WTC11 (cell line): ENCODE measurements around the gene CD300LG. TPM values are rescaled to one million over a fixed set of nuclear protein-coding genes. Genes with fewer than 3 reads are reported as not detected.
A peak's percentile ranks its signal among the peaks of the same experiment; 100 is the strongest.

Source experiments
- ATAC-seq: fragments of 200-7000 bp; cut with Tn5 transposase; 2 replicates; pipeline ENCODE4 v1.10.0; 2021; ENCODE audit warnings: mild to moderate bottlenecking, moderate library complexity
- CTCF ChIA-PET: fragments of 300-600 bp; sonication (Branson Sonifier 250); formaldehyde crosslinking; loops from one replicate; lab custom pipeline; 2021; ENCODE audit warnings: antibody characterized with exemption; lab: Charles Lee
- POLR2A ChIA-PET: fragments of 350-600 bp; sonication (Branson Sonifier 250); formaldehyde crosslinking; loops from one replicate; lab custom pipeline; 2021; ENCODE audit warnings: antibody characterized with exemption; lab: Charles Lee
- DNase-seq: peaks from one replicate; pipeline ENCODE4 v3.0.0; 2021; ENCODE audit warnings: low spot score
- H3K27ac Mint-ChIP-seq: 2 replicates; pipeline ENCODE4 v1.8.0; 2021; ENCODE audit warnings: mixed read lengths
- H3K27me3 Mint-ChIP-seq: 2 replicates; pipeline ENCODE4 v1.8.0; 2021; ENCODE audit warnings: low read depth, mild to moderate bottlenecking, moderate library complexity, mixed read lengths
- H3K36me3 Mint-ChIP-seq: 2 replicates; pipeline ENCODE4 v1.8.0; 2021; ENCODE audit warnings: mixed read lengths
- H3K4me1 Mint-ChIP-seq: 2 replicates; pipeline ENCODE4 v1.8.0; 2022; ENCODE audit warnings: mixed read lengths
- H3K4me3 Mint-ChIP-seq: 2 replicates; pipeline ENCODE4 v1.8.0; 2021; ENCODE audit warnings: mild to moderate bottlenecking, moderate library complexity, mixed read lengths
- H3K9me3 Mint-ChIP-seq: 2 replicates; pipeline ENCODE4 v1.8.0; 2021; ENCODE audit warnings: mixed read lengths
- ETV6 ChIP-seq: sonication (generic); formaldehyde crosslinking; IDR thresholded peaks from 2 replicates; pipeline ENCODE4 v1.8.1; 2022; ENCODE audit warnings: mild to moderate bottlenecking, missing genetic modification reagents
- MYBL2 ChIP-seq: sonication (generic); formaldehyde crosslinking; IDR thresholded peaks from 2 replicates; pipeline ENCODE4 v1.8.1; 2023; ENCODE audit warnings: mild to moderate bottlenecking, moderate library complexity, missing genetic modification reagents
- NR1H2 ChIP-seq: sonication (generic); formaldehyde crosslinking; IDR thresholded peaks from 2 replicates; pipeline ENCODE4 v1.9.0; 2021; ENCODE audit warnings: mild to moderate bottlenecking, moderate library complexity, missing genetic modification reagents
- NR3C1 ChIP-seq: sonication (generic); formaldehyde crosslinking; conservative IDR thresholded peaks from 2 replicates; pipeline ENCODE4 v1.8.1; 2023; ENCODE audit warnings: low read depth, mild to moderate bottlenecking, missing genetic modification reagents
- SMAD3 ChIP-seq: sonication (generic); formaldehyde crosslinking; IDR thresholded peaks from 2 replicates; pipeline ENCODE4 v1.8.0; 2022; ENCODE audit warnings: missing genetic modification reagents, mild to moderate bottlenecking, borderline replicate concordance
- SMAD4 ChIP-seq: sonication (generic); formaldehyde crosslinking; IDR thresholded peaks from 2 replicates; pipeline ENCODE4 v1.8.0; 2022; ENCODE audit warnings: mild to moderate bottlenecking, missing genetic modification reagents
- TEAD4 ChIP-seq: sonication (generic); formaldehyde crosslinking; IDR thresholded peaks from 2 replicates; pipeline ENCODE4 v1.8.0; 2022; ENCODE audit warnings: mild to moderate bottlenecking, missing genetic modification reagents
- ZBTB21 ChIP-seq: sonication (generic); formaldehyde crosslinking; IDR thresholded peaks from 2 replicates; pipeline ENCODE4 v1.8.1; 2023; ENCODE audit warnings: mild to moderate bottlenecking, missing genetic modification reagents, borderline replicate concordance
- ZNF121 ChIP-seq: sonication (generic); formaldehyde crosslinking; IDR thresholded peaks from 2 replicates; pipeline ENCODE4 v1.8.0; 2023; ENCODE audit warnings: missing genetic modification reagents
- ZNF416 ChIP-seq: fragments of 250-450 bp; sonication (Bioruptor Pico); IDR thresholded peaks from 2 replicates; pipeline ENCODE4 v1.9.0; 2021; ENCODE audit warnings: mild to moderate bottlenecking, inconsistent platforms
- ZNF423 ChIP-seq: fragments of 250-450 bp; sonication (Bioruptor Pico); IDR thresholded peaks from 2 replicates; pipeline ENCODE4 v2.1.2; 2022; ENCODE audit warnings: mild to moderate bottlenecking, moderate library complexity
- total RNA-seq: library from RNA; stranded (reverse); gene quantifications from 3 replicates; pipeline ENCODE4 v1.2.3, GENCODE V29; 2021
- TF ChIP-seq, protein P1 (sequence below): sonication (generic); formaldehyde crosslinking; conservative IDR thresholded peaks from 2 replicates; pipeline ENCODE4 v1.8.1; 2022; ENCODE audit warnings: mild to moderate bottlenecking, missing genetic modification reagents
- TF ChIP-seq, protein P2 (sequence below): sonication (generic); formaldehyde crosslinking; IDR thresholded peaks from 2 replicates; pipeline ENCODE4 v1.8.1; 2023; ENCODE audit warnings: mild to moderate bottlenecking, moderate library complexity, missing genetic modification reagents
- TF ChIP-seq, protein P3 (sequence below): sonication (generic); formaldehyde crosslinking; IDR thresholded peaks from 2 replicates; pipeline ENCODE4 v1.8.1; 2023; ENCODE audit warnings: mild to moderate bottlenecking, missing genetic modification reagents
- TF ChIP-seq, protein P4 (sequence below): sonication (generic); formaldehyde crosslinking; IDR thresholded peaks from 2 replicates; pipeline ENCODE4 v1.8.1; 2022; ENCODE audit warnings: mild to moderate bottlenecking, moderate library complexity, missing genetic modification reagents
- TF ChIP-seq, protein P5 (sequence below): sonication (generic); formaldehyde crosslinking; IDR thresholded peaks from 2 replicates; pipeline ENCODE4 v1.8.0; 2023; ENCODE audit warnings: missing genetic modification reagents, mild to moderate bottlenecking, borderline replicate concordance

CD300LG gene
- total RNA-seq, 1 experiment from 2014 or later, result not detected

DNA sequence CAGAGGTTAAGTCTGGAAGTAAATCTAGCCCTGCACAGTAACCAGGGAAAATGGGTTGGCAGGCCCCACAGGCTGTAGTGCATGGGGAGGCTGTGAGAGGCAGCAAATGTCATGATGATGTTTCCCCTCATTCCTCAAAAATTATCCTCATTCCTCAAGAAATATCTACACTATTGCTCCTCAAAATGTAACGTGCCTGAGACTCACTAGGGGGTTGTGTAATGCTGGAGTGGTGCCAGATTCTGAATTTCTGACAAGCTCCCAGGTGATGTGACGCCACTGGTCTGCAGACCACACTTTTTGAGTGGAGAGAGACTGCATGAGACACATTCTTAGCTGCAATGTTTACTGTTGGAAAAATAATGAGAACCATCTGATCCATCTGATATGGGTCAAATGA, 12.9 kb upstream of the CD300LG start:
- ATAC-seq (no peak), DNase-seq (no peak)
- ChIA-PET POLR2A (no interaction called here), CTCF (interaction anchor here (7.8 kb wide), 1 partner anchor 12 kb away, joined by 45 read pairs; the partner anchor contains the start of gene CD300LG)
- no peak overlapping the region for H3K27ac Mint-ChIP-seq
- peak overlapping the region; percentile 86 for H3K4me3 Mint-ChIP-seq
- TF ChIP-seq, protein P1, sequence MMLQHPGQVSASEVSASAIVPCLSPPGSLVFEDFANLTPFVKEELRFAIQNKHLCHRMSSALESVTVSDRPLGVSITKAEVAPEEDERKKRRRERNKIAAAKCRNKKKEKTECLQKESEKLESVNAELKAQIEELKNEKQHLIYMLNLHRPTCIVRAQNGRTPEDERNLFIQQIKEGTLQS (CRISPR knock-in tag), result no peak
- no peak for TF ChIP-seq NR3C1 (CRISPR knock-in tag)
- TF ChIP-seq ETV6 (CRISPR knock-in tag), result no peak
- TF ChIP-seq, protein P2, sequence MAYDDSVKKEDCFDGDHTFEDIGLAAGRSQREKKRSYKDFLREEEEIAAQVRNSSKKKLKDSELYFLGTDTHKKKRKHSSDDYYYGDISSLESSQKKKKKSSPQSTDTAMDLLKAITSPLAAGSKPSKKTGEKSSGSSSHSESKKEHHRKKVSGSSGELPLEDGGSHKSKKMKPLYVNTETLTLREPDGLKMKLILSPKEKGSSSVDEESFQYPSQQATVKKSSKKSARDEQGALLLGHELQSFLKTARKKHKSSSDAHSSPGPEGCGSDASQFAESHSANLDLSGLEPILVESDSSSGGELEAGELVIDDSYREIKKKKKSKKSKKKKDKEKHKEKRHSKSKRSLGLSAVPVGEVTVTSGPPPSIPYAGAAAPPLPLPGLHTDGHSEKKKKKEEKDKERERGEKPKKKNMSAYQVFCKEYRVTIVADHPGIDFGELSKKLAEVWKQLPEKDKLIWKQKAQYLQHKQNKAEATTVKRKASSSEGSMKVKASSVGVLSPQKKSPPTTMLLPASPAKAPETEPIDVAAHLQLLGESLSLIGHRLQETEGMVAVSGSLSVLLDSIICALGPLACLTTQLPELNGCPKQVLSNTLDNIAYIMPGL (CRISPR knock-in tag), result no peak
- no peak for TF ChIP-seq ZNF423 (CRISPR knock-in tag)
- TF ChIP-seq, protein P3, sequence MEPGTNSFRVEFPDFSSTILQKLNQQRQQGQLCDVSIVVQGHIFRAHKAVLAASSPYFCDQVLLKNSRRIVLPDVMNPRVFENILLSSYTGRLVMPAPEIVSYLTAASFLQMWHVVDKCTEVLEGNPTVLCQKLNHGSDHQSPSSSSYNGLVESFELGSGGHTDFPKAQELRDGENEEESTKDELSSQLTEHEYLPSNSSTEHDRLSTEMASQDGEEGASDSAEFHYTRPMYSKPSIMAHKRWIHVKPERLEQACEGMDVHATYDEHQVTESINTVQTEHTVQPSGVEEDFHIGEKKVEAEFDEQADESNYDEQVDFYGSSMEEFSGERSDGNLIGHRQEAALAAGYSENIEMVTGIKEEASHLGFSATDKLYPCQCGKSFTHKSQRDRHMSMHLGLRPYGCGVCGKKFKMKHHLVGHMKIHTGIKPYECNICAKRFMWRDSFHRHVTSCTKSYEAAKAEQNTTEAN (CRISPR knock-in tag), result no peak
- TF ChIP-seq SMAD3, result no peak
- TF ChIP-seq ZNF121, result no peak
- TF ChIP-seq, protein P4, sequence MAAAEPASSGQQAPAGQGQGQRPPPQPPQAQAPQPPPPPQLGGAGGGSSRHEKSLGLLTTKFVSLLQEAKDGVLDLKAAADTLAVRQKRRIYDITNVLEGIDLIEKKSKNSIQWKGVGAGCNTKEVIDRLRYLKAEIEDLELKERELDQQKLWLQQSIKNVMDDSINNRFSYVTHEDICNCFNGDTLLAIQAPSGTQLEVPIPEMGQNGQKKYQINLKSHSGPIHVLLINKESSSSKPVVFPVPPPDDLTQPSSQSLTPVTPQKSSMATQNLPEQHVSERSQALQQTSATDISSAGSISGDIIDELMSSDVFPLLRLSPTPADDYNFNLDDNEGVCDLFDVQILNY, result no peak
- no peak for TF ChIP-seq MYBL2 (CRISPR knock-in tag)
- TF ChIP-seq, protein P5, sequence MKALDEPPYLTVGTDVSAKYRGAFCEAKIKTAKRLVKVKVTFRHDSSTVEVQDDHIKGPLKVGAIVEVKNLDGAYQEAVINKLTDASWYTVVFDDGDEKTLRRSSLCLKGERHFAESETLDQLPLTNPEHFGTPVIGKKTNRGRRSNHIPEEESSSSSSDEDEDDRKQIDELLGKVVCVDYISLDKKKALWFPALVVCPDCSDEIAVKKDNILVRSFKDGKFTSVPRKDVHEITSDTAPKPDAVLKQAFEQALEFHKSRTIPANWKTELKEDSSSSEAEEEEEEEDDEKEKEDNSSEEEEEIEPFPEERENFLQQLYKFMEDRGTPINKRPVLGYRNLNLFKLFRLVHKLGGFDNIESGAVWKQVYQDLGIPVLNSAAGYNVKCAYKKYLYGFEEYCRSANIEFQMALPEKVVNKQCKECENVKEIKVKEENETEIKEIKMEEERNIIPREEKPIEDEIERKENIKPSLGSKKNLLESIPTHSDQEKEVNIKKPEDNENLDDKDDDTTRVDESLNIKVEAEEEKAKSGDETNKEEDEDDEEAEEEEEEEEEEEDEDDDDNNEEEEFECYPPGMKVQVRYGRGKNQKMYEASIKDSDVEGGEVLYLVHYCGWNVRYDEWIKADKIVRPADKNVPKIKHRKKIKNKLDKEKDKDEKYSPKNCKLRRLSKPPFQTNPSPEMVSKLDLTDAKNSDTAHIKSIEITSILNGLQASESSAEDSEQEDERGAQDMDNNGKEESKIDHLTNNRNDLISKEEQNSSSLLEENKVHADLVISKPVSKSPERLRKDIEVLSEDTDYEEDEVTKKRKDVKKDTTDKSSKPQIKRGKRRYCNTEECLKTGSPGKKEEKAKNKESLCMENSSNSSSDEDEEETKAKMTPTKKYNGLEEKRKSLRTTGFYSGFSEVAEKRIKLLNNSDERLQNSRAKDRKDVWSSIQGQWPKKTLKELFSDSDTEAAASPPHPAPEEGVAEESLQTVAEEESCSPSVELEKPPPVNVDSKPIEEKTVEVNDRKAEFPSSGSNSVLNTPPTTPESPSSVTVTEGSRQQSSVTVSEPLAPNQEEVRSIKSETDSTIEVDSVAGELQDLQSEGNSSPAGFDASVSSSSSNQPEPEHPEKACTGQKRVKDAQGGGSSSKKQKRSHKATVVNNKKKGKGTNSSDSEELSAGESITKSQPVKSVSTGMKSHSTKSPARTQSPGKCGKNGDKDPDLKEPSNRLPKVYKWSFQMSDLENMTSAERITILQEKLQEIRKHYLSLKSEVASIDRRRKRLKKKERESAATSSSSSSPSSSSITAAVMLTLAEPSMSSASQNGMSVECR, result no peak
- peaks cover 26% of the 10 kb centered on the region for H3K4me1 Mint-ChIP-seq
- H3K36me3 Mint-ChIP-seq, result peaks cover 13% of the 10 kb centered on the region
- peaks cover 10% of the 10 kb centered on the region for H3K9me3 Mint-ChIP-seq
- peaks cover 36% of the 10 kb centered on the region for H3K27me3 Mint-ChIP-seq

DNA sequence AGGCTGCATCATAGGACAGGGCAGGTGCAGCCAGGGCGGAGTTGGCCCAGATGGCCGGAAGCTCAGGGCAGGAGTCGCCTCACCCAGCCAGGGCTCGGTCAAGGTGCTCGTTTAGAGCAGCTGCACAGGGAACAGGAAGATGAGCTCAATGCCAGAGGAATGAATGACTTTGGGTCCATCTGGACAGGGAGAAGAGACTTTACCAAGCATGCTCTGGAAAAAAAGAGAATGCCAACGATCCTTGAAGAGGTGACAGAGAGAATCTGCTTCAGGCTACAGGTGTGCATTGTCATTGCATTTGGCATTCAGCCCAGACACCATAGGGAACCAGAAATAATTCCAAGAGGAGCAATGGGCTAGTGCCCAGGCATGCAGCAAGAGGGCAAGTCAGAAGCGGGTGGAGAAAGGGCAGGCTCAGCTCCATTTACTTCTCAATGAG, 7.3 kb upstream of the CD300LG start:
- TF ChIP-seq SMAD4 (CRISPR knock-in tag), result no peak
- no peak for TF ChIP-seq ZBTB21 (CRISPR knock-in tag)
- TF ChIP-seq NR1H2 (CRISPR knock-in tag), result no peak
- no peak for TF ChIP-seq TEAD4 (CRISPR knock-in tag)
- no peak for TF ChIP-seq ZNF416 (CRISPR knock-in tag)
- TF ChIP-seq, all 79 proteins: peak for 0
- Mint-ChIP-seq H3K27ac (0 out of 2 replicates have a peak overlapping the region, but pooled peaks have one; percentile 16), H3K4me3 (no peak overlapping the region), H3K27me3 (peaks cover 10% of the 10 kb centered on the region), H3K9me3 (no peaks in the 10 kb centered on the region), H3K36me3 (no peaks in the 10 kb centered on the region), H3K4me1 (peaks cover 10% of the 10 kb centered on the region)
- POLR2A ChIA-PET, result interaction anchor here (1.2 kb wide), 1 partner anchor 36 kb away, joined by 5 read pairs; no protein-coding TSS in a partner anchor
- CTCF ChIA-PET, result interaction anchor here (0.7 to 3.1 kb wide), 11 partner anchors 22 to 168 kb away, joined by 3 to 20 read pairs (median 6); no protein-coding TSS in a partner anchor
- DNase-seq (no peak), ATAC-seq (peak; percentile 78)
